PC-3 (cell line): ENCODE results near the gene ZNF341. TPM values are rescaled to one million over a fixed set of nuclear protein-coding genes. Genes with fewer than 3 reads are reported as not detected.

Experiments used
- ATAC-seq: fragments of 200-7000 bp; cut with Tn5 transposase; 2 replicates; pipeline ENCODE4 v1.9.1; 2020; ENCODE audit warnings: mild to moderate bottlenecking, moderate library complexity
- BruUV-seq: library from RNA; stranded (reverse); fragments of 400-500 nt; replicated peaks from 2 replicates; lab custom pipeline; 2021; lab: Mats Ljungman, UMichigan
- CTCF ChIA-PET: fragments of 300-600 bp; sonication (Branson Sonifier 250); formaldehyde crosslinking; loops from one replicate; lab custom pipeline; 2022; ENCODE audit warnings: antibody characterized with exemption; lab: Charles Lee
- POLR2A ChIA-PET: fragments of 300-600 bp; sonication (Branson Sonifier 250); formaldehyde crosslinking; loops from one replicate; lab custom pipeline; 2022; ENCODE audit warnings: antibody characterized with exemption; ENCODE audit not compliant: unreplicated experiment; lab: Charles Lee
- DNase-seq: peaks from one replicate; pipeline ENCODE4 v3.0.0-alpha.2; 2015
- H2AFZ ChIP-seq: fragments of 300-600 bp; sonication (generic); 2 replicates; pipeline ENCODE4 v1.6.0; 2016; ENCODE audit warnings: antibody characterized with exemption, low read length
- H3F3A ChIP-seq: fragments of 300-600 bp; sonication (generic); one replicate; pipeline ENCODE4 v1.6.0; 2017; ENCODE audit warnings: antibody characterized with exemption, low read length, control low read depth, mild to moderate bottlenecking; ENCODE audit not compliant: unreplicated experiment
- H3K27ac ChIP-seq: fragments of 300-600 bp; sonication (generic); 2 replicates; pipeline ENCODE4 v1.5.1; 2016; ENCODE audit warnings: mild to moderate bottlenecking, low read length
- H3K27me3 ChIP-seq: fragments of 300-600 bp; sonication (generic); 2 replicates; pipeline ENCODE4 v1.6.1; 2016; ENCODE audit warnings: low read length, mixed read lengths
- H3K36me3 ChIP-seq: fragments of 300-600 bp; sonication (generic); 2 replicates; pipeline ENCODE4 v1.6.1; 2016; ENCODE audit warnings: low read depth, mixed run types, low read length, mixed read lengths
- H3K4me1 ChIP-seq: fragments of 300-600 bp; sonication (generic); 2 replicates; pipeline ENCODE4 v1.5.1; 2016; ENCODE audit warnings: low read length; ENCODE audit not compliant: insufficient read depth
- H3K4me2 ChIP-seq: fragments of 300-600 bp; sonication (generic); 2 replicates; pipeline ENCODE4 v1.6.0; 2016; ENCODE audit warnings: low read length
- H3K4me3 ChIP-seq: fragments of 300-600 bp; sonication (generic); 2 replicates; pipeline ENCODE4 v1.5.1; 2016; ENCODE audit warnings: mild to moderate bottlenecking, low read length, mixed read lengths
- H3K79me2 ChIP-seq: fragments of 300-600 bp; sonication (generic); 2 replicates; pipeline ENCODE4 v1.6.1; 2017; ENCODE audit warnings: low read length, mixed read lengths
- H3K9ac ChIP-seq: fragments of 300-600 bp; sonication (generic); 2 replicates; pipeline ENCODE4 v1.6.0; 2016; ENCODE audit warnings: mild to moderate bottlenecking, low read length
- H3K9me2 ChIP-seq: fragments of 300-600 bp; sonication (generic); replicated peaks from 2 replicates; pipeline ENCODE4 v1.6.1; 2016; ENCODE audit warnings: mixed run types, low read length, mixed read lengths
- H3K9me3 ChIP-seq: fragments of 300-600 bp; sonication (generic); 2 replicates; pipeline ENCODE4 v1.6.1; 2016; ENCODE audit warnings: low read length, mixed read lengths
- H4K20me1 ChIP-seq: fragments of 300-600 bp; sonication (generic); 2 replicates; pipeline ENCODE4 v1.6.1; 2016; ENCODE audit warnings: low read length, mixed read lengths
- EZH2 ChIP-seq: fragments of 300-600 bp; sonication (generic); IDR thresholded peaks from one replicate; pipeline ENCODE4 v1.6.1; 2017; ENCODE audit warnings: antibody characterized with exemption, mild to moderate bottlenecking, low read length; ENCODE audit not compliant: unreplicated experiment
- EZH2phosphoT487 ChIP-seq: fragments of 300-600 bp; sonication (generic); IDR thresholded peaks from 2 replicates; pipeline ENCODE4 v1.6.1; 2018; ENCODE audit warnings: mild to moderate bottlenecking, antibody characterized with exemption, low read length, borderline replicate concordance
- intact Hi-C: fragments of 100-400 bp; cut with micrococcal nuclease; formaldehyde crosslinking; loops from 2 replicates; pipeline ENCODE4 v1.9.0; 2023
- total RNA-seq: library from RNA; depleted of rRNA; stranded (reverse); fragments of >200 nt; gene quantifications from 2 replicates; pipeline ENCODE4 v1.2.3, GENCODE V29; 2014
- TF ChIP-seq, protein P1 (sequence below): fragments of 300-600 bp; sonication (generic); conservative IDR thresholded peaks from 2 replicates; pipeline ENCODE4 v1.5.1; 2017; ENCODE audit warnings: antibody characterized with exemption, low read depth, mild to moderate bottlenecking, low read length

Gene ZNF341
- total RNA-seq, 1 experiment from 2014 or later: 4.4 TPM

DNA sequence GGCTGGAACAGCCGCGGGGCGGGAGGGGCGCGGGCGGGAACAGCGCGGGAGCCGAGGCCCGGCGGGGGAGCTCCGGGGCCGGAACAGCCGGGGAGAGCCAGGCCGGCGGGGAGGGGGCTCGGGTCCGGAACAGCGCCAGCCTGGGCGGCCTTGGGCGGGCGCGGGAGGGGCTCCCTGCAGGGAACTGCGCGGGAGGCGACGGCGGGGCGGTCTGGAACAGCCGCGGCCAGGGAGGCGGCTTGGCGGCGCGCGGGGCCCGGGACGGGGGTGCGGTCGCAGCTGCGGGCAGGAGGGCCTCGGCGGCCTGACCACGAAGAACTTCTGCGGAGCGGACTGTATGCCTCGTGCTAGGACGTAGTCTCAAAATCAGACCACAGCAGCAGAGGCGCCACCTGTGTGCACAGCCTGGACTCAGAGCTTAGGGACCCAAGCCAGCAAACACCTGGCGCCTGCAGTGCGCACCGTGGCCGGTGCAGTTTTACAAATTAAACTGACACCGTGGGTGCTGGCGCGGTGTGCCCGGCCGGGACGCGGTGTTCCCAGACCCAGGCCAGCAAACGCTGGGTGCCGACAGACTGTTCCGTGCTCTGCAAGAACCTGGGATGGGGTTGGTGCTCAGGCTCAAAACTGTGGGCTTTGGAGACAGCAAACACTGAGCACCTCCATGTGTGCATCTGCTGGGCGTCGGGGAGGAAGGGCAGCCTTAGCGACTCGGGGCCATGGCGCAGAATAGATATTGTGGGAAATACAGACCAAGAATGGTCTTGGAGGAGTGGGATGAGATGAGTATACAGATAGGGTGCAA lies 572 bp downstream of the ZNF341 start:
- H3K9me2 ChIP-seq: no peaks in the 10 kb centered on the region
- BruUV-seq: TSS peak; percentile 52
- H3K9me3 ChIP-seq: peaks cover 13% of the 10 kb centered on the region
- peaks cover 10% of the 10 kb centered on the region for H3K36me3 ChIP-seq
- ChIA-PET POLR2A (no interaction called here), CTCF (interaction anchor here (0.5 to 1.3 kb wide), 2 partner anchors 57 to 345 kb away, joined by 3 to 4 read pairs; no protein-coding TSS in a partner anchor)
- peak overlapping the region; percentile 91 for H3K4me2 ChIP-seq
- peak overlapping the region; percentile 75 for H2AFZ ChIP-seq
- intact Hi-C loops: loop anchor here (1.0 to 5.0 kb wide), 5 partner anchors 55 to 380 kb away; partner anchors contain the start of genes CHMP4B, EIF2S2 and NECAB3
- H3K9ac ChIP-seq: peak overlapping the region; percentile 75
- H3K27ac ChIP-seq: peak overlapping the region; percentile 53
- H3F3A ChIP-seq: no peaks in the 10 kb centered on the region
- no peaks in the 10 kb centered on the region for H3K27me3 ChIP-seq
- DNase-seq (peak; percentile 67), ATAC-seq (peak; percentile 64)
- TF ChIP-seq, protein P1, sequence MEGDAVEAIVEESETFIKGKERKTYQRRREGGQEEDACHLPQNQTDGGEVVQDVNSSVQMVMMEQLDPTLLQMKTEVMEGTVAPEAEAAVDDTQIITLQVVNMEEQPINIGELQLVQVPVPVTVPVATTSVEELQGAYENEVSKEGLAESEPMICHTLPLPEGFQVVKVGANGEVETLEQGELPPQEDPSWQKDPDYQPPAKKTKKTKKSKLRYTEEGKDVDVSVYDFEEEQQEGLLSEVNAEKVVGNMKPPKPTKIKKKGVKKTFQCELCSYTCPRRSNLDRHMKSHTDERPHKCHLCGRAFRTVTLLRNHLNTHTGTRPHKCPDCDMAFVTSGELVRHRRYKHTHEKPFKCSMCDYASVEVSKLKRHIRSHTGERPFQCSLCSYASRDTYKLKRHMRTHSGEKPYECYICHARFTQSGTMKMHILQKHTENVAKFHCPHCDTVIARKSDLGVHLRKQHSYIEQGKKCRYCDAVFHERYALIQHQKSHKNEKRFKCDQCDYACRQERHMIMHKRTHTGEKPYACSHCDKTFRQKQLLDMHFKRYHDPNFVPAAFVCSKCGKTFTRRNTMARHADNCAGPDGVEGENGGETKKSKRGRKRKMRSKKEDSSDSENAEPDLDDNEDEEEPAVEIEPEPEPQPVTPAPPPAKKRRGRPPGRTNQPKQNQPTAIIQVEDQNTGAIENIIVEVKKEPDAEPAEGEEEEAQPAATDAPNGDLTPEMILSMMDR: peak; percentile 24; the same call in 1 of the 2 replicates
- no peak for TF ChIP-seq EZH2phosphoT487
- peak overlapping the region; percentile 73 for H3K4me3 ChIP-seq
- H3K79me2 ChIP-seq: 0 out of 2 replicates have a peak, but pooled peaks cover 3% of the 10 kb centered on the region
- peaks cover 17% of the 10 kb centered on the region for H3K4me1 ChIP-seq
- no peaks in the 10 kb centered on the region for H4K20me1 ChIP-seq

DNA sequence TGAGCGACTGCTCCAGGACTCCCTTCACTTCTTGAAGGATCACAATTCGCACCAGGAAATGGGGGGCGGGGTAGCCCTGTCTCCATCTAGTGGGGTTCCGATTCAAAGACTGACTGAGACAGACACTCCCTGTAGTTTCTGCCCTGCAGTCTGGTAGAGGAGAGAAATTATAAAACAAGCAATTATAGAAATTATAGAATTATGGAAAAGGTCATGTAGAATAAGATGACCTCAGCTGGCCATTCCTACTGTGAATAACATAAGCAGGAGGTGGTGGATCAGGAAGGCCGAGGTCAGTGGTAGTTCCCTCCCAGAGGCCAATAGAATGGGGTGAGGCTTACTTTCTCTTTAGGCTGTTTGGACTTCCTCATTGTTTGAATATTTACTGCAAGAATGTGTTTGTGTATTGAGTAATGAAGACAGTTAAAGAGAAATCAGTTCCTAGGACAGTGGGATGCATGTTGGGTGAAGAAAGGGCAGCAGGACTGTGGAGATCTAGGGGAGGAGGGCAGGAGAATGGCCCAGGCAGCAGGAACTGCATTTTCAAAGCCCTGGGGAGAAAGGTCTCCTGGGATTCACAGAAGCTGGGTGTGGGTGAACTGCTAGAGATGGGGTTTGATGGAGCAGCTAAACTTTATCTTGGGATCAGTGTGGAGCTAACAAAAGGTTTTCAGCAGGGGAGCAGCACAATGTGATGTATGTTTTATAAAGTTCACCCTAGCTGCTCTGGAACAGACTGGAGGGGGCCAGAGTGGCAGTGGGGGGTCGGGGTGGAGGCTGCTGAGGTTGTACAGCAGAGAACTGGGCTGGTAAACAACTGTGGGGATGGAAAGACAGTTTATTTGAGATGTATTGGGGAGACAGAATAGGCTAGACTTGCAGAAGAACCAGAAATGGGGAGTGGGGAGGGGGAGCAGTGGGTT lies 2.1 kb downstream of the ZNF341 start:
- CTCF ChIA-PET: no interaction called here
- H3F3A ChIP-seq: no peaks in the 10 kb centered on the region
- ATAC-seq (peak; percentile 35), DNase-seq (peak; percentile 70)
- H4K20me1 ChIP-seq: no peaks in the 10 kb centered on the region
- no peak for TF ChIP-seq EZH2
- TF ChIP-seq, protein P1: no peak
- no peak for TF ChIP-seq EZH2phosphoT487
- H3K4me3 ChIP-seq: peak overlapping the region; percentile 73; the same call in 1 of the 2 replicates
- peak overlapping the region; percentile 91 for H3K4me2 ChIP-seq
- peaks cover 17% of the 10 kb centered on the region for H3K4me1 ChIP-seq
- H3K9ac ChIP-seq: 0 out of 2 replicates have a peak overlapping the region, but pooled peaks have one; percentile 75
- H3K9me2 ChIP-seq: no peaks in the 10 kb centered on the region
- H3K9me3 ChIP-seq: peaks cover 16% of the 10 kb centered on the region
- H2AFZ ChIP-seq: 0 out of 2 replicates have a peak overlapping the region, but pooled peaks have one; percentile 10
- peak overlapping the region; percentile 53; the same call in 1 of the 2 replicates for H3K27ac ChIP-seq
- 0 out of 2 replicates have a peak, but pooled peaks cover 3% of the 10 kb centered on the region for H3K79me2 ChIP-seq
- TSS peak; percentile 68 for BruUV-seq
- no peaks in the 10 kb centered on the region for H3K27me3 ChIP-seq
- peaks cover 10% of the 10 kb centered on the region for H3K36me3 ChIP-seq
- POLR2A ChIA-PET: no interaction called here
- intact Hi-C loops: loop anchor here (2.0 to 5.0 kb wide), 4 partner anchors 53 to 378 kb away; partner anchors contain the start of genes EIF2S2 and NECAB3
